NCI-H82 treated with DMSO at 0.1 percent for 48 hours (cell line): ENCODE measurements around the gene MC1R.
"Not testable (repeated sequence)": the region's sequence is repeated elsewhere in the genome, so short reads cannot be mapped to it uniquely, and the experiment has no call there.

Experiments
- DNase-seq: peaks from one replicate; lab custom pipeline; 2025; ENCODE audit not compliant: unreplicated experiment; lab: John Stamatoyannopoulos, UW

Gene MC1R

GRCh38 chr16:89918453-89919347, at the start of gene MC1R:
Gene MC1R, plus strand, starts transcription at chr16:89918862. Its CDS starts 397 bp downstream, at chr16:89919259.
- DNase-seq = no peak

- no peak for DNase-seq
Observed at GRCh38 chr16:89869911-89870310, 48.8 kb upstream of the MC1R start.

- no peak for DNase-seq
Observed at GRCh38 chr16:89870440-89870839, 48.2 kb upstream of the MC1R start.

GRCh38 chr16:89871895-89872294, 46.8 kb upstream of the MC1R start:
- no peak for DNase-seq

- DNase-seq = peak; percentile 59
Observed at GRCh38 chr16:89873109-89873971, 45.3 kb upstream of the MC1R start, which contains the start of gene TCF25. Gene TCF25, plus strand, starts transcription at chr16:89873592. Its CDS starts 76 bp downstream, at chr16:89873668.

- DNase-seq = peak; percentile 64
Observed at GRCh38 chr16:89873972-89874689, 44.5 kb upstream of the MC1R start.

- not testable (repeated sequence) for DNase-seq
Observed at GRCh38 chr16:89879123-89879522, 39.5 kb upstream of the MC1R start.

- DNase-seq = no peak
Observed at GRCh38 chr16:89880477-89881367, 37.9 kb upstream of the MC1R start.

- no peak for DNase-seq
Observed at GRCh38 chr16:89881368-89881730, 37.3 kb upstream of the MC1R start.

- no peak for DNase-seq
Observed at GRCh38 chr16:89883346-89884040, 35.2 kb upstream of the MC1R start.

GRCh38 chr16:89884041-89884421, 34.6 kb upstream of the MC1R start:
- no peak for DNase-seq

- DNase-seq = no peak
Observed at GRCh38 chr16:89887243-89887642, 31.4 kb upstream of the MC1R start.

- DNase-seq = no peak
Observed at GRCh38 chr16:89890200-89890599, 28.5 kb upstream of the MC1R start.

- no peak for DNase-seq
Observed at GRCh38 chr16:89890886-89891657, 27.6 kb upstream of the MC1R start.

GRCh38 chr16:89892055-89892630, 26.5 kb upstream of the MC1R start:
- DNase-seq = no peak

- no peak for DNase-seq
Observed at GRCh38 chr16:89892635-89893034, 26.0 kb upstream of the MC1R start.

- no peak for DNase-seq
Observed at GRCh38 chr16:89893642-89894548, 24.8 kb upstream of the MC1R start.
